Stimulated activated CD4-positive, alpha-beta T cell treated with anti-CD3 and anti-CD28 coated beads, Interleukin-12 subunit alpha, Interleukin-12 subunit beta, amount 100 ng/mL, for 48 hours (primary cell): Measurements from ENCODE around the gene ELAPOR1.

Experiments used
- DNase-seq, 3 donors: peaks; one replicate each; pipeline ENCODE4 v3.0.0-alpha.2; 2020; ENCODE audit warnings: low read depth in 2 of 3, low spot score in 1 of 3

Gene ELAPOR1

DNA sequence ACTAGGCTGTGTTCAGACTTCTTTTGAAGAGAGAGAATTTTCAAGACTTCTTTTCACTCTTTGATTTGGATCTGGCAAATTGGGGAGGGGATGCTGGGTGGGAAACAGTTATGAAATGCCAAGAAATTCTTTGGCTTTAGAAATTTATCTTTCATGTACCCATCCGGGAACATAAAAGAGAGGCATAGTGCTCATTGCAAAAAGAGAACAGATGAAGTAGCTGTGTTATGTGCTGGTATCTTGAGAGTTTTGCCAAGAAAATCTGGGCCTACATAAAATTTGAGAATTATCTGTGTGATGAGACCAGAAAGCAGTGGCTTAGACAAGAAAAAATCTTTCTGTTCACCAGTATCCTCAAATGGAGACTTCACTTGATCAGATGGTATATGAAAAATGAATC lies 19.0 kb upstream of the ELAPOR1 start:
- DNase-seq: no peak

DNA sequence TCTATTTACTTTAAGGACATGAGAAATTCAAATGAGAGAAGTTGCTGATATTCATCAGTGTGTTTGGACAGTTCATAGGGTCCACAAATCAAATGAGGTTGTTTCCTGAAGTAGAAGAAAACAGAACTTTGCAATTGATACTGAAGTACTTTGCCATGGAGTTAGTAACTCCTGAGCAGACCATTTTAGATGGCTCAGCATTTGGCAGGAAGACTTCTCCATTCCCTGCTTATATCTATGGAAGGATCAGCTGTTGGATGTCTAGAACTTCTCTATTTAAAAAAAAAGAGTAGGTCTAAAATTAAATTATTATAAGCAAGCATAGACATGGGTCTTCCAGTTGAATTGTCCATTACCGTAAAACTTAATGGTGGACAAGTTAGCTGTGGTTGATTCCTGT lies 18.3 kb upstream of the ELAPOR1 start:
- no peak for DNase-seq

DNA sequence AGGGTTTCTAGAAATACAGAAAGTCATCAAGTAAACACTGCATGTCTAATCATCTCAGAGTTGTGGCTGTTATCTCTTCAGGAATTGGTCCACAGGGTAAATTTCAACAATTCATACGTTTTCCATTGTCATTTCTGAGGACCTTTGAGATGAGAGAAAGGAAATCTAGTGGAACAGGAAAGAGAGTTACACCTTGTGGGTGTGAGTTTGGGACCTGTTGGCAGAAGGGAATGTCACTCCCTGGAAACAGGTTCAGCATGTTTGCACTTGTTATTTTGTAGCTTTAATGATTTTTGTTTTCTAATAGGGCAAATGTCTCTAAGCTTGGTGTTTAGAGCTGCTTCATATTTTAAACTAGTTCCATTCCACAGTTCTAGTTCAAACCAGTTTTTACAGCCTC lies 17.8 kb upstream of the ELAPOR1 start:
- no peak for DNase-seq

DNA sequence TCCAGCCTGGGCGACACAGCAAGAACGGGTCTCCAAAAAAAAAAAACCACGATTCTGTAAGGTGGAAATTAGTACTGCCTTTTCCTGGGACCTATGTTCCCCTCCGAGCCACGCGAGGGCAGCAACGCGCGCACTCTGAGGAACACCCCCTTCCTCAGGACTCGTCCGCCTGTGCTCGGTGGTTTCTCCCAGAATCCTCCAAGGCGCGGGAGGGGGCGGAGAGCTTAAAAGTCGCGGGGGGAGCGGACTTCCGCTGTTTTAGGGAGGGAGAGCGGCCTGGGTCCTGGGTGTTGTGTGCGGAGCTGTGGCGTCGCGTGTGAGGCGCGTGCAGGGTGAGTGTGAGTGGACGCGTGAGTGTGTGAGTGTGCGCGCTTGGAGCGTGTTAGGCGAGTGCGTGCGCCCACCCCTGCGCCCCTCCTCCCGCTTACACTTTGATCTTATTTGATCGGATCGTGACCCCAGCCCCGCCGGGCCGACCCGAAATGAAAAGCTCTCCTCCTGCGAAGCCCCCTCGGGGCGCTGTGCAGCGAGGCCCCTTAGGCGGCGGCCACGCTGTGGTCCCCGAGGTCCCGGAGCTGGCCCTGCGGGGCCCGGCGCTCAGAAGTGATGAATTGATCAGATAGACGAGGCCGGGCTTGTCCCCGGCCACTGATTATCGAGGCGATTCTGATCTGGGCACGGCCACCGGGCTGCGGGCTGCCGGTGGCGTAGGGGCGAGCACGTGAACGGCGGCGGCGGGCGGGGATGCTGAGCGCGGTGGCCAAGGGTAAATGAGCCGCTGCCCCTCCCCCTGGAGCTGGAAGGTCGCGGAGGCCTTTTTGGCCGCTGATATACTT lies 13.8 kb upstream of the ELAPOR1 start:
- DNase-seq: peak; percentile 95

DNA sequence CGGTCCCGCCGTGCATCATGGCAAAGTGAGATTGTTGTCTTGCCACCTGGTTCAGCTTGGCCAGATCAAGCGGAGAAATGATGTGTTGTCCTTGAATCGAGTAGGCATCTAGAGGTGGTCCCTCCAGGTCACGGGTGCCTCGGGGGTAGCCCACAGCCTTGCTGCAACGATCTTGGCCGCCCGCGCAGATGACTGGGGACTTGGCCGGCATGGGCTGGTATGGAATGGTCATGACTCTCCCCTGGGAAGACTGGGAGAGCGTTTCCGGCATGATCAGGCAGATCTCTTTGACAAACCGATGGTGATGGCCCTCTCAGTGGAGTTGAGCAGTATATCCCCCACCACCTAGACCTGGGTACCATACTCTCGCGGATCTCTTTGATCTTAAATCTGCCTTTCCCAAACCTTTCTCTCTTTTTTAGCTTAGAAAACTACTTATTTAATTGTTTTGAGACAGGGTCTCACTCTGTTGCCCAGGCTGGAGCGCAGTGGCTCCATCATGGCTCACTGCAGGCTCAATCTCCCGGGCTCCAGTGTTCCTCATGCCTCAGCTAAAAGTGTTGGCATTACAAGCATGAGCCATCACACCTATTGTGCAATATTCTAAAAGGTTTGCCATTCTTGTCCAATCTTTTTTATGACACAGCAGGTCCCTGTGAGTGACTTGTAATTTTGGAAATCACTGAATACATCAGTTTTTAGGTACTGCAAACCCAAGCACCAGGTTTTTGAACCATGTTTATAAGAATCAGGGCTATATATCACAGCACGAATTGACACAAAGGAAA lies 9.4 kb upstream of the ELAPOR1 start:
- no peak for DNase-seq

DNA sequence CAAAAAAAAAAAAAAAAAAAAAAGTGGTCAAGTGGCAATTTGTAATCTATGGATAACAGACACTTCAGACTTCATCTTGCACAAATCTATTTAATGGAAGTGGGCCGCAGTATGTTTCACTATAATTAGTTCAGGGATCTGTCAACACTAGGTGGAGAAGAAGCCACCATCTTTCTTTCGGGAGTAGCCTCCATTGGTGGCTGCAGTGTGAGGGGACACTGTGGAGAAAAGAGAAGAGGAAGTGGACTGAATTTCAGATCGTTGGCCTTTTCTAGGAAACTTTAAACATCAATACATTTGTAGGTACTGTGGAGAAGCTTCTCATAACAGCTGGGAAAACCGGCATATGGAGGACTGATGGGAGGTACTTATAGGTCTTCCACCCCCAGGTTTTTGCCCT lies 8.0 kb upstream of the ELAPOR1 start:
- no peak for DNase-seq

DNA sequence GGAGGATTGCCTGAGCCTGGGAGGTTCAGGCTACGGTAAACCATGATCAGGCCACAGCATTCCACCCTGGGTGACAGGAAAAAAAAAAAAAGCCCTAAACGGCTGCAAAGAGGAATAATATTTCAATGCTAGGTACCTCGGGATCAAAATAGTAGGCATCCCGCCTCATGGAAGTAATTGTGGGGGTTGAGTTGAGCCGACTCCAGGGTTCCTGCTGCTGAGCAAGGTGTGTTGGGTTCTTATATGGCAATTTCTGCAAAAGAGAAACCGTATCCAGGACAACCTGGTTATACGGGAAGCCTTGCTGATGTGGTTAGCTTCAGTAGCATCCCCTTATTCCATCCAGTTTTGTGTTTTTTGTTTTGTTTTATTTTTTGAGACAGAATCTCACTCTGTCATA lies 6.1 kb upstream of the ELAPOR1 start:
- DNase-seq: no peak

DNA sequence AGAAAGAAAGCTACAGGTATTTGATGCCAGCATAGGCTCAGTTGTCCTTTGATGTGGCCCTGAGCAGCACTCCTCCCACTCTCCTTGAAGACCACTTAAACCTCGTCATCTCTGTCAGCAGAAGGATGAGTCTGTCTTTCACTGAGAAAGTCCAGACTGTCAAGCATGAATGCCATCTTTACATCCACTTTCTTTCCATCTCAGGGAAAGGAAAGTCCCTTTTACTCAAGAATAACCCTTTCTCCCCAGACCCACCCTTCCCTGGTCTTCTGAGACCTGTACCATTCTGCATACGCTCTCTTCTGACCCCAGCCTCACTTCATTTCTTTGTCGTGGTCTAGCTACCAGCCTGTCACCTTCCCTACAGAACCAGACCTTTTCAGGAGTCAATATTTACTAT lies 4.0 kb upstream of the ELAPOR1 start:
- no peak for DNase-seq

DNA sequence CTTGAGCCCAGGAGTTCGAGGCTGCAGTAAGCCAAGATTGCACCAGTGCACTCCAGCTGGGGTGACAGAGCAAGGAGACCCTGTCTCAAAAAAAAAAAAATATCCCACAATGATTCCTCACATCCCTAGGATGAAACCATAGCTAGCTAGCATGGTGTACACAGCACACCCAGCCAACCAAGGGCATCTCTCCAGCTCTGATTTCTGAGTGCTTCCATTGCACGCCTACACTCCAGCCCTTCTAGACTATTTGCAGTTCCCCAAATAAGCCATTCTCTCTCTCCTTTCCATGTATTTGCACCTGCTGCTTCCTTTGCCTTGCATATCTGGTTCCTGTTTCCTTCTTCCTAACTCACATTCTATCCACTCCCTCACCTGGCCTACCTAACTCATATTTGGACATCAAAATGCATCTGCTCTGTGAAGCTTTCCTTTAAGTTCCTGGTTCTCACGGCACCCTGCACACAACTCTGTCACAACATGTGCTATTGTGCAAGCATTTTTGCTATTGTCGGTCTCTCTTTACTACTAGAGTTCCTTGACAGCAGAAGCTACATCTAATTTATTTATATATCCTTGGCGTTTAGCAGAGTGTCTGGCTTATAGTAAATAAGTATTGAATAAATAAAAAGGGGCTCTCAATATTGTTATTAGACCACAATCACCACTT lies 2.4 kb upstream of the ELAPOR1 start:
- no peak for DNase-seq

DNA sequence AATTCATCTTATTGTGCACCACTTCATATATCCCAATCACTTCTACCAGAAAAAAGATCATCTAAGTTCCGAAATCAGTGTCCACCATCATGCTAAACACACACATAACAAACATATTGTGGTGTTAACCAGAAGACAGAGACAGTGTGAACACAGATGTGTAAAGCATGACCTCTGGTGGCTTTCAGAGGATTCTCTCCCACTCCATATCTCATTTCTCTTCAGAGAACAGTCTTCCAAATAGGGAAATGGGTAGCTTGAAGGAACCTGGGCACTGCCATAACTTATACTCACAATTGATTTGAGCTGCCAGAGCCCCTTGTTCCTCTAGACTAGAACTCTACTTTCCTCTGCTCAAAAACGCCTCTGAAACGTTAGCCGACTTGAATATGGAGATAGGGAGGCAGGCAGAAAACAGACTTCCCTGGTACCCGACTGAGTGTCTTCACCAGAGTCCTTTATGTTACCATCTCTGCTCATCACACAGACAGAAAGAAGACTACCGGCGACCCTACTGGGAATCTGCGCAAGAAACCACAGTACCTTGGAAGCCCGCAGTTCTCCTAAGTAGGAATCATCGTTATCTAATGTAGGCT lies 1.8 kb upstream of the ELAPOR1 start:
- no peak for DNase-seq

DNA sequence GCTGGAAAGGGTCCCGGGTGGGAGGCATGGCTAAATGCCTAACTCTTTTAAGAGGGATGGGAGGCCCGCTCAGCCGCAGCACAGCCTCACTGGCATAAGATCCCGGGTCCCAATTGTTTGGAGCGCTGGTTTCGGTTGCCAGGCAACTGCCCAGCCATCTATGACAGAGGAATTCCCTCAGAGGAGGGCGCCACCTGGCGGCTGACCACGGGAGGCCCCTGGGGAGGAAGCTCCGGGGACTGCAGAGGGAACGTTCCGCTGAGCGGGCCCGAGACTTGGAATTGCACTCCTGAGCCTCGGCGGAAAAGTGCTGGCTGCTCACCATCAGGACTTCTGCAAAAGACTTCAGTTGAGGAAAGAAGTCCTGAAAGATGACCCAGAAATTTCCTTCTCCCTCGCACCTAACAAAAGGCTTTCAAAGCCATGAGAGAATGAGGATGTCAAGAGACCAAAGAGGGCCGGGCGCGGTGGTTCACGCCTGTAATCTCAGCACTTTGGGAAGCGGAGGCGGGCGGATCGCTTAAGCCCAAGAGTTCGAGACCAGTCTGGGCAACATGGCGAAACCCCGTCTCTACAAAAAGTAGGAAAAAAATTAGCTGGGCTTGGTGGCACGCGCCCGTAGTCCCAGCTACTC lies 1.1 kb upstream of the ELAPOR1 start:
- peak; percentile 84 to 90 (median 88) for DNase-seq

DNA sequence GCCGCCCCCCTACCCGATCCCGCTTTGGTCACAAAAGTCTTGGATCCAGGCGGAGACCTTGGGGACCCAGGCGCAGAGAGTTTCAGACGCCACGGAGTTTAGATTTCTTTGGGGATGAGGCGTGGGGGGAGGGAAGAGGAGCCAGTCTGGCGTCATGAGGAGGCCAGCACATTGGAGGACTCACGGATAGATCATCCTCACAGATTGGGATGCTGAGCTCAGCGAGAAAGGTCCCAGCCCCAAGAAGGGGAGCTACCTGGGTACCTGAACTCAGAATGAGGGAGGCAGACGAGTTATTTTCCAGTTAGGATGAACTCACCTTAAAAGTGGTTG lies 393 bp downstream of the ELAPOR1 start:
- DNase-seq: no peak

DNA sequence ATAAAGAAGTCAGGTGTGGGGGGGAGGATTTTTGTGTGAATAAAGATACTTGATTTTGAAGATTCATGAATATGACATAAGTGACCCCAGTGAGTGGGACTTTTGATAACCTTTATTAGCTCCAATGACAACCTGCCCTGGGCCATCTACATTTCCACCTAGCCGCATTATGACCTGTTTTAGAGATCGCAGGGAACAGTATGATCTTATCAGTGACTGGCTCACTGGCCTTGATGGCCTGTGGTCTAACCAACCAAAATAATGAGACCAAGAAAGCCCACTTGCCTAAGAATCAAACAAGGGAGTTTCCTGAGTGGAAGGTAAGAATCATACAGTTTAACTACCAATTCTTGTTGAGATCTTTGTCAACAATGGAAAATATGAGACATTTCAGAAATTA lies 1.8 kb downstream of the ELAPOR1 start:
- no peak for DNase-seq

DNA sequence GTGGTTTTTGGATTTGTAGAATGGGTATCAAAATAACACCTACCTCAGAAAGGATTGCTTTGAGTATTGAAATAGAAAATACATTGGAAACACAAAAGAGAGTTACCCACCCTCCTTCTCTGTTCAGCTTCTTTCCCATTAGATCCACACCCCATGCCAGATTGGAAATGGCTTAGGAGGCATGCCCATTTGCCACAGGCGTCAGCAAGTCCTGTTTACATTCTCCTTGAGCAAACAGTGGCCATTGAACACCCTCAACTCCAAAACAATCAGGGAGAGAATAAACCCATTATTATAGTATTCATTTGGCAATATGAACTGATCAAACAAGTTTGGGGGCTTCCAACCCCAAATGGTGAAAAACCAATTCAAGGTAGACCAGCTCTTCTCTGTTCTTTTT lies 2.4 kb downstream of the ELAPOR1 start:
- no peak for DNase-seq

DNA sequence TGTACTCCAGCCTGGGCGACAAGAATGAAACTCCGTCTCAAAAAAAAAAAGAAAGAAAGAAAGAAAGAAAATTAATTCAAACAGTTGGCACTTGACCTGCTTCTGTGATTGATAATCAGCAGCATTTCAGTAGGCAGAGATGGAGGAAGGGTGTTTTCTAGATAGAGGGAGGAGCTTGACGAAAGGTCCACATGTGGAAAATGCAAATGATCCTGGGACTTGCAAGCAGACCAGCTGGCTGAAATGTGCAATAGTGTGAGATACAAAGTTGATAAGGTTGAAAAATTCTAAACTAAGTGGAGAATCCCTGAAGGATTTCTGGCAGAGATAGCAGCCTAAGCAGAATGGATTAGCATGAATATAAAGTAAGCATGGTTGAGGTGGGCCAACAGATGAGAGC lies 4.2 kb downstream of the ELAPOR1 start:
- no peak for DNase-seq

DNA sequence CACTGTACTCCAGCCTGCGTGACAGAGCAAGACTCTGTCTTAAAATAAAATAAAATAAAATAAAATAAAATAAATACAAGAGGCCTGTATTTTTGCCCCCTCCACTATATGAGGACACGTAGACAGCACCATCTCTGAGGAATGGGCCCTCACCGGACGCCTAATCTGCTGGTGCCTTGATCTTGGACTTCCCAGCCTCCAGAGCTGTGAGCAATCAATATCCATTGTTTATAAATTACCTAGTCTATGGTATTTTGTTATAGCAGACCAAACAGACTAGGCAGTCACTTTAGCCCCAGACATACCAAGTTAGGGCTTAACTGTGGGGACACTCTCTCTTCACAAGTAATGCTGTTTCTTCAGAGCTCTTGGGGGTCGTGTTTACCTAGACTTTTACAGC lies 6.4 kb downstream of the ELAPOR1 start:
- DNase-seq: no peak

DNA sequence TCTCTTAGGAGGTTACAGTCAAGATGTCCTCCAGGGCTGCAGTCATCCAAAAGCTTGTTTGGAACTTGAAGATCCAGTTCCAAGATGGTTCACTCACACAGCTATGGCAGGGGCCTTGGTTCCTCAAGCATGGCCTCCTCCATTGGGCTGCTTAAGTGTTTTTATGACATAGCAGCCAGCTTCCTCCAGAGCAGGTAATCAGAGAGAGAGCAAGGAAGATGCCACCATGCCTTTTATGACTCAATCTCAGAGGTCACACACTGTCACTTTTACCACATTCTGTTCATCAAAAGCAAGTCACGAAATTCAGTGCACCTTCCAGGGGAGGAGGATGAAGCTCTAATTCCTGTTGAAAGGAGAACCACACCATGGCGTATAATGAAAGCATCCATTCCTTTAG lies 17.1 kb downstream of the ELAPOR1 start:
- no peak for DNase-seq

DNA sequence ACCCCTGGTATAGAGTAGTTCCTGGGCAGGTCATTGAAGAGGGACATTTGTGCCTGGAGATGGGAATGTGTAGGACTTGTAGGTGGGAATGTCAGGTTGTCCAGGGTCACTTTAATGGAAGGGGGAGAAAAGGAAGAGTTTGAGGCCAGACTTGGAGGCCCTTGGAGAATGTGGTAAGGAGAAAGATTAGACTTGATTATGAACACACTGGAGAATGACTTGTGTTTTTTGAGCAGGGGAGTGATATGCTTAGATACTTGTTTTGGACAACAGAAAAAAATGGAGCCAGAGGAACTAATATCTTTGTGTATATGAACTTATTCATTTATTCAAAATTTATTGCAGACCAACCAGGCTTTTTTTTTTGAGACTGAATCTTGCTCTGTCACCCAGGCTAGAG lies 17.9 kb downstream of the ELAPOR1 start:
- DNase-seq: no peak

DNA sequence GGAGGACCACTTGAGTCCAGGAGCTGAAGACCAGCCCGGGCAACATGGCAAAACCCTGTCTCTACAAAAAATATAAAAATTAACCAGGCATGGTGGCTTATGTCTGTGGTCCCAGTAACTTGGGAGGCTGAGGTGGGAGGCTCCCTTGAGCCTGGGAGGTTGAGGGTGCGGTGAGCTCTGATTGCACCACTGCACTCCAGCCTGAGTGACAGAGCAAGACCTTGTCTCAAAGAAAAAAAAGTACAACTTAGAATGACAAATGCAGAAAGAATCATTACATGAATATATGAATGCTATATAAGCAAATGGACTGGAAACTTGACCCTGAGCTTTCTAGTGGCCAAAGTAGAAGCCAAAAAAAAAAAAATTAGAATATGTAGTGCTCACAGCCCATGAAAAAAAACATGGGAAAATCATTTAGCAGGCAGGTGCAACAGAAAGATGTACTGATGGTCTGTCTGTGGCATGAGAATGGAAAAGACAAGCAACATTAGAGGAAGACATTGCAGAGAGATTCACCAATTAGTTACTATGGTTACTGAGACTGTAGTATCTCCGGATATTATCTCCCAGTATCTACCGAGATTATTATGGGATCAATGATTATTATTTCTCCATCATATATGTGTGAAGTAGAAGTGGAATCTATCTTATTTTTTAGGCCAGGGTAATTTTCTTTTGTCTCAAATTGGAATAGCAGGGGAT lies 19.2 kb downstream of the ELAPOR1 start:
- no peak for DNase-seq

DNA sequence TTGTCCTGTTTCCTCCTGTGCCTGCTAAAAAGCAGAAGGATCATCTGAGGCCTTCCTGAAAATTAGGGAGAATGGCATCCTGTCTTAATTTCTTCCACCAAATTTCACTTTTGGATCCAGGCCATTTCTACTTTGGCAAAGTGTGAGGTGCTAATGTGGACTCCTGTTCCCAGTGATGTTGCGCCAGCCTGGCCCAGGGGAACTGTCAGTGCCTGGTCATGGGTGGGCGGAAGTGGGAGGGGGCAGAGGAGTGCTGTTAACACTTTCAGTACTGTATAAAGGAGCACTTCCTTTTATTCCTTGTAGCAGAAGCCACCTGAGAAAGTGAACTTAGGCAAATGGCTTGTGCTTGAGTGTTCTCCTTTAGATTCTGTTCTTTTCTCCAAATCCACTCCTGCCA lies 19.9 kb downstream of the ELAPOR1 start:
- no peak for DNase-seq

DNA sequence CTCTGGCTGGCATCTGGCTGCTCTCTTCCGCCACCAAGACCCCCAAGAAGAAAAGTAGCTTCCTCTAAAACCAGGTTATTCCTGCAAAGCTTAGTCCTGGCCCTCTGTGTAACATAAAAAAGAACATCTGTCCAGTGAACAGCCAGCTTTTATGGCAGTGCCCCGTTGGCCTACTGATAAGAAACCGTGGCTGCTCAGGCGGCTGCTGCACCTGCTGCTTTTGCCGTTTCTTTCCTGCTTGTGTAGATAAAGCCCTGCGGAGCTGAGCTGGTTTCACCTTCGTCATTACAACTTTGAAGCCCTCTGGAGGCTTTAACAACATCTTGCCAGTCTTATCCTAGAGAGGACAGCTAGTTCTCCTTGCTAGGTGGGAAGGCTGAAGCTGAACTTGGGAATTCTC lies 20.5 kb downstream of the ELAPOR1 start:
- no peak for DNase-seq
